GM21619 (cell line): ENCODE data around the gene CLMN.
"Not testable (repeated sequence)": the region's sequence is repeated elsewhere in the genome, so short reads cannot be mapped to it uniquely, and the experiment has no call there.

Source experiments
- ATAC-seq: cut with Tn5 transposase; IDR thresholded peaks from one replicate; pipeline ENCODE4 v1.9.1; 2021; ENCODE audit not compliant: unreplicated experiment

CLMN gene

GRCh38 chr14:95289323-95290010 lies 30.2 kb downstream of the CLMN start:
- no peak for ATAC-seq

DNA sequence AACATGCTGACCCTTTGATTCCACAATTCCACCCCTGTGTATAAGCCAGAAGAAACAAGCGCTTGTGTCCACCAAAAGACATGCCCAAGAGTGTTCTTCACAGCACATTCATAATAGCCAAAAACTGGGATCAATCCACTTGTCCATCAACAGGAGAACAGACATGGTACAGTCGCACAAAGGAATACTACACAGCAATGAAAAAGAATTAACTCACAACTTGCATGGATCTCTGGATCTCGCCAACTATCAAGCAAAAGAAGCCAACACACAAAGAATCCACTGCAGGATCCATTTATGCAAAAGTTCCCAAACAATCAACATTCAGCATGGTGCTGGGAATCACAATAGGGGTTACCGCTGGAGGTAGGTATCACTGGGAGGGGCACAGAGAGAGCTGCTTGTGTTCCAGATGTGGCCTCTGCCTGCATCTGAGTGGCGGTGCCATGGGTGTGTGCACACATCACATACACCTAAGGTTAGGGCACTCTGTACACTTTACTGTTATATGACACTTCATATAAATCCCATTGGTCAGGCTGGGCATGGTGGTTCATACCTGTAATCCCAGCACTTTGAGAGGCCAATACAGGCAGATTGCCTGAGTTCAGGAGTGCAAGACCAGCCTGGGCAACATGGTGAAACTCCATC lies 30.9 kb downstream of the CLMN start:
- ATAC-seq = no peak

- no peak for ATAC-seq
These were observed 32.4 kb downstream of the CLMN start for GRCh38 chr14:95287176-95287754.

DNA sequence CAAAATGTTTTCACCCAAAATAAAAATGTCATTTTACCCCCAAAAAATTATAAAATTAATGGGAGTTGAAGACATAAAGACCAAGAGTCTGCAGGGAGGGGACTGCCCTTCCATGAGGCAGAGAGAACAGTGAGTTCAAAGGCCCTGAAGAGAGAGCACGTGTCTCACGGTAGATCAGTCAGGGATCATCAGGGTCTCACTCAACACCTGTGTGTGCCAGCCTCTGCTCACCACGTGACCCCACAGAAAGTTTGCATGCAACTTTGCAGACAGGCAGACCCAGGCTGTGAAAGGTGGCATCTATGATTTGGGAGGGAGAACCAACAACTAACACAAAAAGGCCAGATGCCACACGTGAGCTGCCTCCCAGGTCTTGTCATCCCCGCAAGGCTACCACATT lies 33.1 kb downstream of the CLMN start:
- ATAC-seq = no peak

GRCh38 chr14:95285566-95285965 lies 34.1 kb downstream of the CLMN start:
- no peak for ATAC-seq

DNA sequence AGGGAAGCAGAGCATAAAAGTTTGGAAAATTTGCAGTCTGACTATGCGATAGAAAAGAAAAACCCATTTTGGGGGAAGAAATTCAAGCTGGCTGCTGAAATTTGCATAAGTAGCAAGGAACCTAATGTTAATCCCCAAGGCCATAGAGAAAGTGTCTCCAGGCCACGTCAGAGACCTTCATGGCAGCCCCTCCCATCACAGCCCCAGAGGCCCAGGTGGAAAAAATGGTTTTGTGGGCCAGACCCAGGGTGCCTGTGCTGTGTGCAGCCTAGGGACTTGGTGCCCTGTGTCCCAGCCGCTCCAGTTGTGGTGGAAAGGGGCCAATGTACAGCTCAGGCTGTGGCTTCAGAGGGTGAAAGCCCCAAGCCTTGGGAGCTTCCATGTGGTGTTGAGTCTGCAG lies 35.9 kb downstream of the CLMN start:
- not testable (repeated sequence) for ATAC-seq

- not testable (repeated sequence) for ATAC-seq
These were observed 36.7 kb downstream of the CLMN start for GRCh38 chr14:95282986-95283380.

GRCh38 chr14:95282354-95282985 lies 37.2 kb downstream of the CLMN start:
- no peak for ATAC-seq

DNA sequence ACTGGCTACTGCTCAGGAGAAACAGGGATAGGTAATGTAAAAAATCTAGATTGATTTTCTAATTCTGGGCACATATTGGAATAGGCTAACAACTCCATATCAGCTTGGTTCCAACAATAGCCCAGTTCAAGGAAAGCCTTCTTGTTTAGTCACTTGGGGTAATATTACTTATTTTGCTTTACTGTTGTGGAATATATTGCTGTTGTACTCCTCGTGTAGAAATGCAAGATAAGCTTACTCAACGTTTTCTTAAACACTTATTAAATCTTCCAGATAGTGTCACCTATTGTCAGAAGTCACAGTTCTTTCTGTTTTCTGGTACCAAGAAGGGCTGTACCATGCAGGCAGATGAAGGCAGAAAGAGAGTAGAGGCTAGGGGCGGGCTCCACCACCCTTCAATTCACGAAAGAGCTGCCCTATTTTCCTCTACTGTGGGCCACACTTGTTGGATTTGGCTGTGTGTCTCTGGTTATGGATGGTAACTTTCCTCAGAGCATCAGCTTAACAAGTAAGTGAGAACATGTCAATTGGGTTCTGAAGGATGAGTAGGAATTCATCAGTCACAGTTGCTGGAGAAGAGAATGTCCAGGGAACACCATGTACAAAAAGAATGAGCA lies 38.0 kb downstream of the CLMN start:
- no peak for ATAC-seq

DNA sequence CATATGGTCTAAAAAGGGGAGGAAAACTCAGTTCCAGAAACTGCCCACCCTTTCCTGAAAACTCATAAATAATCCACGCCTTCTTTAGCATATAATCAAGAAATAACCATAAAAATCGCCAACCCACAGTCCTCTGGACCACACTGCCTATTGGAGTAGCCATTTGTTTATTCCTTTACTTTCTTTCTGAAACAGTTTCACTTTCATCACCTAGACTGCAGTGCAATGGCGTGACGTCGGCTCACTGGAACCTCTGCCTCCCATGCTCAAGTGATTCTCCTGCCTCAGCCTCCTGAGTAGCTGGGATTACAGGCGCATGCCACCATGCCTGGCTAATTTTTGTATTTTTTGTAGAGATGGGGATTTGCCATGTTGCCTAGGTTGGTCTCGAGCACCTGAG lies 44.2 kb downstream of the CLMN start:
- ATAC-seq = no peak

DNA sequence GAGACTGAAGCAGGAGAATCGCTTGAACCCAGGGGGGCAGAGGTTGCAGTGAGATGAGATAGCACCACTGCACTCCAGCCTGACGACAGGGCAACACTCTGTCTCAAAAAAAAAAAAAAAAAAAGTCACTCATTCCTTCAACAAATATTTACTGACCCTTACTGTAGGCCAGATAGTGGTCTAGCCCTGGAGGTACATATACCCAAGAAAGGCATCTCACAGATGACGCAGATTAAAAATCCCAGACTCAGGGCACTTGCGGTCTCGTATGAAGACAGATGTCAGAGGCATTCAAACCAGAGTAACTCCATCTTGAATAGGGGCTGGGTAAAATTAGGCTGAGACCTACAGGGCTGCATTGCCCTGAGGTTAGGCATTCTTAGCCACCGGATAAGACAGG lies 44.8 kb downstream of the CLMN start:
- no peak for ATAC-seq

- no peak for ATAC-seq
These were observed 45.4 kb downstream of the CLMN start for GRCh38 chr14:95274279-95274678.

DNA sequence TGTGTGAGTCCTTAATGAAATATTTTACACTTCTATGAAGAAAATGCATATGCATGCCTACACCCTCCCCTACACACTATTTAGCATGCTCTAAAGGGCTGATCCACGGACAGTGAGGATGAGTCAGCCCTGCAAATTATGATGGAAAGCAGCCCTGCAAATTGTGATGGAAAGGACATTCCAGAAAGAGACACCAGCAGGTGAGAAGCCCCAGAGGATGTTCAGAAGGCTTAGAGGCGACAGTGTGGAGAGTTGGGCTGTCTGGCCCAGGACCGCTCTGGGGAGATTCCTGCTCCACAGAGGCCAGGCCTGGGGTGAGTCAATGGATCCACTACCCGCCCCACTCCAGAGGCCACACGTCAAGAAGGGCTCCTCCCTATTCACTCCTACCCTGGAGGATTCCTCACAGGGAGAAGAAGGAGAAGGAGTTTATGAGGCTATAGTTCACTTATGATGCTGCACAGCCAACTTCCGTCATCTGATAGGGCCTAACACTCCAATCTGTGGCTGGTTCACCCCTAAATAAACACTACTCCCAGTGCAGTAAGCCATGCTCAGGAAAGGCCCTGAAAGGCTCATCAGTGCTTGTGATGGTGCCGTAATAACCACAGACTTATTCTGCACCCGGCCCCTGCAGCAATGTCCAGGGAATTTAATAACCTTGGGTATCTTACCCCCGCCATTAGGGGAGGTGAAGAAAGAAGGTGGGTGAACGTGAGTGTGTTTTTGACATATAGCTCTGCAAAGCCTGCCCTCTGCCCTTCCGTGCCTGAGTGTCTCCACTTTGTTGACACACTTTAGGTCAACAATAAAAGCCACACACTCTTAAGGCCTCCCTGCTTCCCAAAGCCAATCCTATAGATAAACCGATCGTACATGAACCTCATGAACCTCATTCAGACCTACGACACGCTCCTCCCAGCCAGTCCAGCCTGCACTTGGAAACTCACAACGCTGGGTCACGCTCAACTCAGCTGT lies 46.4 kb downstream of the CLMN start:
- no peak for ATAC-seq

DNA sequence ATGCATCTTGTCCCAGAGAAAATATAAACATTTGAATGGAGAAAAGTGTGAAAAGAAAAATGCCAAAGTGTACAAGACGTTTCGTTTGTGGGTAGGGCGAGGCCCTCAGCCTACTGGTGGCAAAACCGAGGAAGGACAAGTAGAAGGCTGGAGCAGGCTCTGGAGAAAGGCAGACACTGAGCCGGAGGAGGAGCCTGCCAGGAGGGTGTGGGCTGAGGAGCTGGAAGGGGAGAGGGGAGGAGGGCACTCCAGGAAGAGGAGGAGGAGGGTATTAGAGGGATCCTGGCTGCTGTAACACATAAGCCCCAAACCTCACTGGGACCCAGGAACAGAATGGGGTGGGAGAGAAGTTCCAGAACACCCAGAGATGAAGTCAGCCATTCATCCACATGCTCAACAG lies 47.7 kb downstream of the CLMN start:
- ATAC-seq = no peak

- no peak for ATAC-seq
These were observed 49.5 kb downstream of the CLMN start for GRCh38 chr14:95270203-95270602.

DNA sequence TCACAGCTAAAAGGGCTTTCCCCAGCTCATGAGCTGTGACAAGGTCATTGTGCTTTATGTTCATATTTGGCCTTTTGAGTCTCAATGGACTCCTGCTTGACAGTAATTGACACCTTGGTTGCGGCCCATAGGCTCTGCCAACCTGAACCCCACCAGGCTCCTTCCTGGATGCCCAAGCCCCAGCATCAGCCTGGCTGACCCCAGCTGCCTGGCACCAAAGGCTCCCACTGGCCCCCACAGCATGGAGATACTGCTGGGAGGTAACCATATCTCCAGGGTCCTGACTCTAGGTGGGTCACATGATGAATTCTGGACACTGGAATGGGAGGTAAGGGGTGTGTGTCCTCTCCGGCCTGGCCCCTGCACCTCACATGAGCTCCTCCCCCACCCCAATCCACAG lies 50.2 kb downstream of the CLMN start:
- ATAC-seq = no peak

DNA sequence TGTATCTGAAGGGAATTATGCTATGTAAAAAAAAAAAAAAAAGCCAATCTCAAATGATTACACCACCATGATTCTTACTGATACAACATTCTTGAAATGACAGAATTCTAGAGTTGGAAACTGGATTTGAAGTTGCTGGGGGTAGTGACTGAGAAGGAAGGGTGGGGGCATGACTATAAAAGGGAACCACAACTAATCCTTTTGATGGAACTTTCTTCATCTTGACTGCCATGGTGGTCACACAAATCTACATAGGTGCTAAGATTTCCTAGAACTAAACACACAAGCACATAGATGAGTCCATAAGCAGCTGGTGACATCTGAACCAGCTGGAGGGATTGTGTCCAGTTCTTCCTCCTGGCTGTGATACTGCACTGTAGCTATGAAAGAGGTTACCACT lies 51.4 kb downstream of the CLMN start:
- ATAC-seq = no peak

GRCh38 chr14:95267306-95267705 lies 52.4 kb downstream of the CLMN start:
- no peak for ATAC-seq

DNA sequence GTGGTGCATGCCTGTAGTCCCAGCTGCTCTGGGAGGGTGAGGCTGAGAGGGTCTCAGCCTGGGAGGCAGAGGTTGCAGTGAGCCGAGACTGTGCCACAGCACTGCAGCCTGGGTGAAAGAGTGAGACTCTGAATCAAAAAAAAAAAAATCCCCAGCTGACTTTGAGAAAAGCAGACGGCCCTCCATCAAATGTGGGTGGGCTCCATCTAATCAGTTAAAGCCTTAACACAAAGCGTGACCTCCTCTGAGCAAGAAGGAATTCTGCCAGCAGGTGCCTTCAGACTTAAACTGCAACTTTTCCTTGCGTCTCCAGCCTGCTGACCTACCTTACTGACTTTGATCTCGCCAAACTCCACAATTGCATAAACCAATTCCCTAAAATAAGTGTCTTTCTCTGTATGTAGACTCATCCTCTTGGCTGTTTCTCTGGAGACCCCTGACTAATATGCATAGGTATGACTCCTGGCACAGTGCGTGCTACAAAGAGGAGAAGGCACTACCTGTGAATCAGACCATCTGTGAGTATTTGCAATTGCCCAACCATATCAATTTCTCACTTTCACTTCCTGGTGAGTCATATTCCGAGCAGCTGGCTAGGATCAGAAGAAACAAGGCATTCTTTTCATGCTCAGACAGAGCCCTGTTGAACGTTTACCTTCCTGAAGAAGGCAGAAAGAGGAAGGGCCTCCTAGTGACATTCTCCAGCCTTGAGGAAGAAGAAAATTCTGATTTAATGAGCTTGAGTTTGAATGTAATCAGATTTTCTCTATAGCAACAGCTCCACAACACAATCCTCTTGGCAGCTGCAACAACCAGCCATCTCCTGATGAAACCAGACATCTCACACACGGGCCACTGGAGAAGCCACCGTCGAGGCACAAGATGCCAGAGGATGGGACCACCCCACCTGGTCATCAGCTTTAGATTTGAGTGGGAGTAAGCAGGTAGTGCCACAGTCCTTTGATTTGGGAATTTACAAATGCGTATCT lies 54.3 kb downstream of the CLMN start:
- ATAC-seq = peak; percentile 96
